HG03280 (cell line): ENCODE measurements around the gene CDIP1.

Source experiments
- ATAC-seq: cut with Tn5 transposase; IDR thresholded peaks from one replicate; pipeline ENCODE4 v1.9.1; 2021; ENCODE audit warnings: mild to moderate bottlenecking, moderate library complexity; ENCODE audit not compliant: unreplicated experiment

CDIP1 gene

DNA sequence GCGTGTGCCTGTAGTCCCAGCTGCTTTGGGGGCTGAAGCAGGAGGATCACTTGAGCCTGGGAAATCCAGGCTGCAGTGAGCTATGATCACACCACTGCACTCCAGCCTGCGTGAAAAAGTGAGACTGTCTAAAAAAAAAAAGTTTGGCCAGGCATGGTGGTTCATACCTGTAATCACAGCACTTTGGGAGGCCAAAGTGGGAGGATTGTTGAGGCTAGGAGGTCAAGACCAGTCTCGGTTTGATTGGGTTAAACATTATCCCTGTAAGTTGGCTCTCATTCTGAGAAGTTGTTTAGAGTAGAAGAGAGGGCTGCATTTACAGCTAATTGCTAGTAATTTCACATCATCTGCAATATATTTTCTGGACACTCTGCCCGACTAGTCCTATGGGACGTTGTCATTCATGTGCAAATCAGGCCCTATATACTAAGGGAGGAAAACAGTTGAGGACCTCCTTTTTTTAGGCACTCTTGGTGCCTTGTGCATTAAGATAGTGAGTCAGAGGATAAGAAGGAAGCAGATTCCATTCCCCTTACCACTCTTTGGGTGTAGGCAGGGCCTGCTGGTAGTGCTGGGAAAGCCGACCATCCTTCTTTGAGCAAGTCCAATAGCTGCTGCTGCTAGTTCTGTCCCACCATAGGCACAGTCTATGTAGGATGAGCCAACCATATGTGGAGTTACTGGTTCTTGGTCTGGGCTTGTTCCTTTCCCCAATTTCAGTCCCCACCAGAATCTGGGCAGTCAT is 43.7 kb downstream of the CDIP1 start:
- no peak for ATAC-seq

DNA sequence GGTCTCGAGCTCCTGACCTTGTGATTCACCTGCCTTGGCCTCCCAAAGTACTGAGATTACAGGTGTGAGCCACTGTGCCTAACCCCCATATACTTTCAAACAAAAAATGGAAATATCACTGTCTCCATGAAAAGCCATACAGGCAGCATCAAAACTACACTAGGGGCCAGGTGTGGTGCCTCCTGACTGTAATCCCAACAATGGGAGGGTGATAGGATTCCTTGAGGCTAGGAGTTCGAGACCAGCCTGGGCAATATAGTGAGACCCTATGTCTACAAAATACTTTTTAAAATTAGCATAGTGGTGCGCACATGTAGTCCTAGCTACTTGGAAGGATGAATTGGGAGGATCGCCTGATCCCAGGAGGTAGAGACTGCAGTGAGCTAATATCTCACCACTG is 46.7 kb downstream of the CDIP1 start:
- no peak for ATAC-seq

- no peak for ATAC-seq
These were observed 49.5 kb downstream of the CDIP1 start for GRCh38 chr16:4489030-4489429.

GRCh38 chr16:4488499-4488967 is 50.0 kb downstream of the CDIP1 start:
- ATAC-seq = no peak

DNA sequence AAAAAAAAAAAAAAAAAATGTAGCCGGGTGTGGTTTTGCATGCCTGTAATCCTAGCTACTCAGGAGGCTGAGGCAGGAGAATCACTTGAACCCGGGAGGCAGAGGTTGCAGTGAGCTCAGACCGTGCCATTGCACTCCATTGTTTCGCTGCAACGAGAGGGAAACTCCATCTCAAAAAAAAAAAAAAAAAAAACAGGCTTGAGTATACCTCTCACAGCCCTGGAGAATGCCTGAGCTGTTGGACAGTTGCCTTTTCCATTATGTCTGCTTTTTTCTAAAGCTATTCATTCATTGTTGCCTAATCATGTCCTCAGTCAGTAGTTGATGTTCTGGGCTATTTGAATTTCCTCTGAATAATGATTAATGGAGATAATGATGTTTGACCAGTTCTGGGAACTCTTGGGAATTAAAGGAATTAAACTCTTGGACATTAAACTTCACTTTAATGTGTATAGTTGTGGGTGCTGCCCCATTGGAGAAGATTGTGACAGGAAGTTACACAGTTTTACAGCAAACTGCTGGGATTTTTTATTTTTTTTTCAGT is 50.5 kb downstream of the CDIP1 start:
- ATAC-seq = no peak

- ATAC-seq = no peak
These were observed 52.3 kb downstream of the CDIP1 start for GRCh38 chr16:4486126-4486893.

DNA sequence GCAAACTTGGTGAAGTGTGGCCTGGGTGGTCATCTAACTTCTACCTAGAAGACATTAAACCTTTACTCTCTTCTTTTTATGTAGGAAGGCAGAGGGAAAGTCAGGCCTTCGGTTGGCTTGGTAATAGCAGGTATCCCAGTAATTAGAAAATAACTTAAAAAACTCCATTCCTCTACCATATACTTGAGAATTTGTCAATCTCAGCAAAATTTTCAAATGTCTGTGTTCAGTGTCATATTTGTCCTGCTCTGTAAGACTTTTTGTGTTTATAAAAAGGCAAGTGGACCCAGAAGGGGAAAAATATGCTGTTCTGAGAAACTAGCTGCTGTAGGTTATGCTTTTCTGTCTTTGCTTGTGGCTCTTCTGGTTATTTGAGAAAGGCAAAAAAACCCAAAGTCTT is 56.6 kb downstream of the CDIP1 start:
- ATAC-seq = no peak

GRCh38 chr16:4481526-4481925 is 57.0 kb downstream of the CDIP1 start:
- no peak for ATAC-seq

GRCh38 chr16:4477966-4478365 is 60.6 kb downstream of the CDIP1 start:
- no peak for ATAC-seq

GRCh38 chr16:4475880-4476788 is 62.4 kb downstream of the CDIP1 start, which contains the start of gene HMOX2:
Gene HMOX2 (plus strand): TSS chr16:4476398. CDS start chr16:4505525, 29,127 bp downstream.
- ATAC-seq = peak; percentile 88

GRCh38 chr16:4474192-4474961 is 64.2 kb downstream of the CDIP1 start, which contains the start of gene NMRAL1:
Gene NMRAL1 (minus strand): TSS chr16:4474625. CDS start chr16:4474132, 493 bp downstream.
- no peak for ATAC-seq

GRCh38 chr16:4472880-4473279 is 65.7 kb downstream of the CDIP1 start:
- ATAC-seq = no peak

- no peak for ATAC-seq
These were observed 66.7 kb downstream of the CDIP1 start for GRCh38 chr16:4471869-4472268.

- no peak for ATAC-seq
These were observed 69.6 kb downstream of the CDIP1 start for GRCh38 chr16:4468972-4469371.

- ATAC-seq = no peak
These were observed 70.7 kb downstream of the CDIP1 start for GRCh38 chr16:4467916-4468315.

DNA sequence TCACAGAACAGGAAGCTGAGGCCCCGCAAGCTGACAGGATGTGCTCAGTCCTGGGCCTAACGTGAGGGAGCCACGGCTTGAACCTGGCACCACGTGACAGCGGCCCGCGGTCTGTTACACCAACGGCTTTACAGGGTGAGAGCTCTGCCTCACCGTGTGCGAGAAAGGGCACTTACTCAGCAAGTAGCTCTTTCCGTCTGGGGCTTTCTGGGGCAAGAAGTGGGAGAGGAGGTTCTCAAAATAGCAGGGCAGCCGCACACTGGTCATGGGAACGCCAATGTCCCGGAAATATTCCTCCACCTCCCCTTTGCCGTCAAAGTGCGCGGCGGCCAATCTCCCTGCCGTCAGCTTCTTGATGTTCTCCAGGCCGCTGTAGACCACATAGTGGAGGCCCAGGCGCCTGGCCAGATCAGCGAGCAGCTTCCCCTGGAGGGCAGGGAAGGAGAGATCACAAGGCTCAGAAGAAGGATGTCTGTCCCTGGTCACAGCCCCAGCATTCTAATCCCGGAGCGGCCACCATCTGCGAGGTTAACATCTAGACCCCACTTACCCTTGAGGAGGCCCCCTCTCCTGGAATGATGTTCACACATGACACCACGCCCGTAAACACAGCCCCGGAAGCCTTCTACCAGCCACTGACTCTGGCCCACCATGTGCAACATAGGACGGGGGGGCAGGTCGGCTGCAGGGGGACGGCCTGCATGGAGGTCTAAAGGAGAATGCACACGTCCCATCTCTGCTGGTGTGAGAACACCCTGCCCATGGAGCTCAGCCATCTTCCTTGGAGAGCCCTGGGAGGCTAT is 72.4 kb downstream of the CDIP1 start:
- no peak for ATAC-seq

GRCh38 chr16:4463522-4464163 is 74.9 kb downstream of the CDIP1 start:
- no peak for ATAC-seq

DNA sequence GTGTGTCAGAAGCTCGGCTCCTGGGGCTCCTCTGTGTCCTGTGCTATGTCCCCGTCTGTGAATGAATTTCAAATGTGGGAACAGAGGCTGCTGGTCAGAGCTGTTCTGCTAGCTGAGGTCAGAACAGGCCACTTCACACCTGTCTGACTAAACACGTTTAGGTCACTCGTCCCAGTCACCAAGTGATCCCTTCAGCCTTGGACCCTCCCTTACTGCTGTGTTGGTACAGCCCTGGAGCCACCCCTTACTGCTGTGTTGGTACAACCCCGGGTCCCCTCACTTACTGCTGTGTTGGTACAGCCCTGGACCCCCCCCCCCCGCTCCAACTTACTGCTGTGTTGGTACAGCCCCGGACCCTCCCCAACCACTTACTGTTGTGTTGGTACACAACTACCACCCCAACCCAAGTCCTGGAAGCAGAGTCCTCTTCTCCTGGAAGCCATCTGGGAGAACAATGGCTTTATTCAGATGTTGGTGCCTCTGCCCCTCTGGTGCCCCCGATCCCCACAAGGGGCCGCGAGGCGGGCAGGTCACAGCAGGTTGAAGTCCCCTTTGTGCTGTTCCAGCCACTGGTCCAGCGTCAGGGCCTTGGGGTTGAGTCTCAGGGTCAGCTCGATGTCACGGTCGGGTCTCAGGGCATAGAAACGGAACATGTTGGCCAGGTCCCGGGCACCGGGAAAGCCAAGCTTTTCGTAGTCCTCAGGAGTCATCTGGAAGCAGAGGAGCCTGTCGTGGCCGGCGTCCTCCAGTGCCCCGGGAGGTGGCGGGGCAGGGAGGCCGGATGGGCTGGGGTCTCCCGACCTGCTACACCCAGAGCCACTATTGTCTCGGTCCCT is 77.1 kb downstream of the CDIP1 start:
- ATAC-seq = no peak
